DND-41 (cell line): ENCODE data around the gene RWDD1.

Experiments used
- ATAC-seq: fragments of 200-7000 bp; cut with Tn5 transposase; 3 replicates; pipeline ENCODE4 v1.9.1; 2021; ENCODE audit warnings: low read depth; ENCODE audit not compliant: insufficient read depth
- DNase-seq: peaks from one replicate; pipeline ENCODE4 v3.0.0-alpha.2; 2020
- H2AFZ ChIP-seq: 2 replicates; pipeline ENCODE4 v1.6.0; 2012; ENCODE audit warnings: low read depth, low read length
- H3K27ac ChIP-seq: 2 replicates; pipeline ENCODE4 v1.5.1; 2012; ENCODE audit warnings: low read length, inconsistent platforms
- H3K27me3 ChIP-seq: fragments of 200-600 bp; sonication (generic); 2 replicates; pipeline ENCODE4 v1.6.0; 2012; ENCODE audit warnings: low read length, mild to moderate bottlenecking, inconsistent platforms; ENCODE audit not compliant: insufficient read depth, poor library complexity
- H3K36me3 ChIP-seq: 2 replicates; pipeline ENCODE4 v1.5.1; 2012; ENCODE audit warnings: low read length, inconsistent platforms; ENCODE audit not compliant: insufficient read depth
- H3K4me1 ChIP-seq: 2 replicates; pipeline ENCODE4 v1.5.1; 2012; ENCODE audit warnings: mild to moderate bottlenecking, low read length; ENCODE audit not compliant: insufficient read depth
- H3K4me2 ChIP-seq: 2 replicates; pipeline ENCODE4 v1.6.0; 2012; ENCODE audit warnings: mild to moderate bottlenecking, moderate library complexity, low read length, inconsistent platforms; ENCODE audit not compliant: insufficient read depth
- H3K4me3 ChIP-seq, 2 experiments: fragments of 200-600 bp in 1 of 2; shearing (Covaris generic) in 1 of 2; 2 replicates each; pipeline ENCODE4 v1.5.1; 2012 to 2016; ENCODE audit warnings: inconsistent platforms in 2 of 2, low read length in 2 of 2, mild to moderate bottlenecking in 2 of 2, low read depth in 1 of 2, moderate library complexity in 1 of 2
- H3K79me2 ChIP-seq: 2 replicates; pipeline ENCODE4 v1.6.0; 2012; ENCODE audit warnings: low read length, inconsistent platforms; ENCODE audit not compliant: insufficient read depth
- H3K9ac ChIP-seq: 2 replicates; pipeline ENCODE4 v1.6.0; 2012; ENCODE audit warnings: low read depth, mild to moderate bottlenecking, inconsistent platforms, low read length, moderate library complexity
- H3K9me3 ChIP-seq: 2 replicates; pipeline ENCODE4 v1.5.1; 2012; ENCODE audit warnings: low read length, moderate library complexity, mild to moderate bottlenecking, inconsistent platforms; ENCODE audit not compliant: insufficient read depth, severe bottlenecking
- H4K20me1 ChIP-seq: 2 replicates; pipeline ENCODE4 v1.6.0; 2012; ENCODE audit warnings: low read length; ENCODE audit not compliant: insufficient read depth
- CTCF ChIP-seq: IDR thresholded peaks from 2 replicates; pipeline ENCODE4 v1.5.1; 2012; ENCODE audit warnings: borderline replicate concordance, low read length, moderate library complexity, mild to moderate bottlenecking; ENCODE audit not compliant: poor library complexity, severe bottlenecking; ENCODE audit errors: extremely low read depth
- EZH2 ChIP-seq: IDR thresholded peaks from 3 replicates; pipeline ENCODE4 v1.6.1; 2012; ENCODE audit warnings: borderline replicate concordance, low read depth, mild to moderate bottlenecking, moderate library complexity, low read length, inconsistent platforms; ENCODE audit not compliant: severe bottlenecking

The RWDD1 gene

GRCh38 chr6:116629563-116629981, 58.3 kb downstream of the RWDD1 start:
- H4K20me1 ChIP-seq, result no peaks in the 10 kb centered on the region
- H3K4me1 ChIP-seq, result no peaks in the 10 kb centered on the region
- H3K27me3 ChIP-seq, result no peaks in the 10 kb centered on the region
- no peak overlapping the region for H3K4me3 ChIP-seq
- no peak overlapping the region for H3K27ac ChIP-seq
- no peak overlapping the region for H3K4me2 ChIP-seq
- ATAC-seq, result no peak
- H3K9ac ChIP-seq, result no peak overlapping the region
- H3K36me3 ChIP-seq, result peaks cover 20% of the 10 kb centered on the region
- TF ChIP-seq CTCF (no peak), EZH2 (no peak)
- no peak overlapping the region for H2AFZ ChIP-seq
- H3K79me2 ChIP-seq, result no peaks in the 10 kb centered on the region
- no peaks in the 10 kb centered on the region for H3K9me3 ChIP-seq
- DNase-seq, result no peak

- TF ChIP-seq EZH2 (no peak), CTCF (no peak)
- Histone ChIP-seq H3K79me2 (no peaks in the 10 kb centered on the region), H3K36me3 (peaks cover 32% of the 10 kb centered on the region), H3K4me1 (no peaks in the 10 kb centered on the region), H3K27ac (no peak overlapping the region), H3K4me3 (no peak overlapping the region), H3K9me3 (no peaks in the 10 kb centered on the region), H2AFZ (no peak overlapping the region), H3K4me2 (no peak overlapping the region), H4K20me1 (no peaks in the 10 kb centered on the region), H3K9ac (no peak overlapping the region), H3K27me3 (no peaks in the 10 kb centered on the region)
- DNase-seq (no peak), ATAC-seq (peak; percentile 39; the same call in 1 of the 3 replicates)
Measured at GRCh38 chr6:116631379-116631990, 60.2 kb downstream of the RWDD1 start.

GRCh38 chr6:116633685-116634084, 62.4 kb downstream of the RWDD1 start:
- H3K4me3 ChIP-seq, result no peak overlapping the region
- no peak overlapping the region for H3K4me2 ChIP-seq
- TF ChIP-seq CTCF (peak; percentile 49), EZH2 (no peak)
- ATAC-seq, result peak; percentile 59; the same call in 1 of the 3 replicates
- no peak overlapping the region for H2AFZ ChIP-seq
- no peaks in the 10 kb centered on the region for H3K79me2 ChIP-seq
- H3K9me3 ChIP-seq, result no peaks in the 10 kb centered on the region
- no peaks in the 10 kb centered on the region for H3K27me3 ChIP-seq
- H3K4me1 ChIP-seq, result no peaks in the 10 kb centered on the region
- H3K27ac ChIP-seq, result no peak overlapping the region
- H4K20me1 ChIP-seq, result no peaks in the 10 kb centered on the region
- H3K36me3 ChIP-seq, result peaks cover 37% of the 10 kb centered on the region
- H3K9ac ChIP-seq, result no peak overlapping the region
- no peak for DNase-seq
